OCI-M2 (cell line): ENCODE data around the gene FOXI1.

Experiments used
- DNase-seq: peaks from one replicate; lab custom pipeline; 2025; ENCODE audit not compliant: unreplicated experiment; lab: John Stamatoyannopoulos, UW

The FOXI1 gene

GRCh38 chr5:170105642-170106611, at the start of gene FOXI1:
TSS of gene FOXI1 (plus strand) at chr5:170105897. CDS start at chr5:170105958, 61 bp downstream.
- DNase-seq, result no peak

- no peak for DNase-seq
Observed at GRCh38 chr5:170056561-170057267, 49.0 kb upstream of the FOXI1 start.

- no peak for DNase-seq
Observed at GRCh38 chr5:170057311-170057710, 48.4 kb upstream of the FOXI1 start.

- no peak for DNase-seq
Observed at GRCh38 chr5:170059221-170059620, 46.5 kb upstream of the FOXI1 start.

GRCh38 chr5:170067152-170067551, 38.5 kb upstream of the FOXI1 start:
- DNase-seq, result no peak

GRCh38 chr5:170067574-170068170, 38.0 kb upstream of the FOXI1 start:
- no peak for DNase-seq

GRCh38 chr5:170069512-170069911, 36.2 kb upstream of the FOXI1 start:
- no peak for DNase-seq

- no peak for DNase-seq
Observed at GRCh38 chr5:170070556-170071412, 34.9 kb upstream of the FOXI1 start.

- DNase-seq, result no peak
Observed at GRCh38 chr5:170071748-170072147, 33.9 kb upstream of the FOXI1 start.

- DNase-seq, result no peak
Observed at GRCh38 chr5:170075696-170076095, 30.0 kb upstream of the FOXI1 start.

GRCh38 chr5:170076211-170076610, 29.5 kb upstream of the FOXI1 start:
- no peak for DNase-seq

GRCh38 chr5:170076739-170077138, 29.0 kb upstream of the FOXI1 start:
- DNase-seq, result no peak

- DNase-seq, result no peak
Observed at GRCh38 chr5:170077526-170077925, 28.2 kb upstream of the FOXI1 start.

GRCh38 chr5:170078458-170078857, 27.2 kb upstream of the FOXI1 start:
- DNase-seq, result no peak

GRCh38 chr5:170078931-170079330, 26.8 kb upstream of the FOXI1 start:
- DNase-seq, result no peak

GRCh38 chr5:170080217-170080616, 25.5 kb upstream of the FOXI1 start:
- DNase-seq, result no peak

GRCh38 chr5:170080786-170081445, 24.8 kb upstream of the FOXI1 start:
- no peak for DNase-seq

GRCh38 chr5:170081616-170082015, 24.1 kb upstream of the FOXI1 start:
- DNase-seq, result no peak

- DNase-seq, result no peak
Observed at GRCh38 chr5:170082701-170083100, 23.0 kb upstream of the FOXI1 start.

GRCh38 chr5:170087168-170087817, 18.4 kb upstream of the FOXI1 start:
- DNase-seq, result no peak
